CD4-positive, alpha-beta T cell treated with Interleukin-6 at 100 ng/mL for 8 hours (primary cell): ENCODE data around the gene GDPD1.
"Not testable (repeated sequence)": the region's sequence is repeated elsewhere in the genome, so short reads cannot be mapped to it uniquely, and the experiment has no call there.

Experiments
- DNase-seq: peaks from one replicate; pipeline ENCODE4 v3.0.0-alpha.2; 2020; ENCODE audit warnings: mixed read lengths, low spot score

Gene GDPD1

GRCh38 chr17:59220328-59221158 is at the start of gene GDPD1:
Gene GDPD1 (plus strand): TSS chr17:59220511. CDS start chr17:59220610, 99 bp downstream.
- peak; percentile 98 for DNase-seq

GRCh38 chr17:59172436-59173004 is 47.8 kb upstream of the GDPD1 start:
- DNase-seq, result no peak

GRCh38 chr17:59174671-59175070 is 45.6 kb upstream of the GDPD1 start:
- no peak for DNase-seq

GRCh38 chr17:59175076-59175475 is 45.2 kb upstream of the GDPD1 start:
- DNase-seq, result no peak

GRCh38 chr17:59178266-59178985 is 41.9 kb upstream of the GDPD1 start:
- DNase-seq, result no peak

- DNase-seq, result not testable (repeated sequence)
These were observed 40.7 kb upstream of the GDPD1 start for GRCh38 chr17:59179601-59180000.

GRCh38 chr17:59180626-59181025 is 39.7 kb upstream of the GDPD1 start:
- no peak for DNase-seq

GRCh38 chr17:59181481-59181880 is 38.8 kb upstream of the GDPD1 start:
- DNase-seq, result no peak

GRCh38 chr17:59185997-59186396 is 34.3 kb upstream of the GDPD1 start:
- no peak for DNase-seq

GRCh38 chr17:59186850-59187249 is 33.5 kb upstream of the GDPD1 start:
- DNase-seq, result no peak

GRCh38 chr17:59190806-59191205 is 29.5 kb upstream of the GDPD1 start:
- DNase-seq, result no peak

GRCh38 chr17:59193336-59193862 is 26.9 kb upstream of the GDPD1 start:
- DNase-seq, result no peak

GRCh38 chr17:59199398-59199797 is 20.9 kb upstream of the GDPD1 start:
- DNase-seq, result no peak

- DNase-seq, result no peak
These were observed 18.0 kb upstream of the GDPD1 start for GRCh38 chr17:59202320-59202719.

- DNase-seq, result no peak
These were observed 941 bp upstream of the GDPD1 start for GRCh38 chr17:59219370-59219769.

- DNase-seq, result no peak
These were observed 351 bp upstream of the GDPD1 start for GRCh38 chr17:59219992-59220327.

GRCh38 chr17:59221159-59221847 is 992 bp downstream of the GDPD1 start:
- DNase-seq, result no peak

GRCh38 chr17:59223813-59224212 is 3.5 kb downstream of the GDPD1 start:
- no peak for DNase-seq

GRCh38 chr17:59228588-59228987 is 8.3 kb downstream of the GDPD1 start:
- DNase-seq, result not testable (repeated sequence)

- no peak for DNase-seq
These were observed 10.5 kb downstream of the GDPD1 start for GRCh38 chr17:59230764-59231163.

GRCh38 chr17:59234631-59235030 is 14.3 kb downstream of the GDPD1 start:
- DNase-seq, result no peak

GRCh38 chr17:59238906-59239305 is 18.6 kb downstream of the GDPD1 start:
- DNase-seq, result no peak
